UCSD-AML1 (cell line): Measurements from ENCODE around the gene FGFBP3.

Source experiments
- DNase-seq: peaks from one replicate; lab custom pipeline; 2025; ENCODE audit not compliant: unreplicated experiment; lab: John Stamatoyannopoulos, UW

The FGFBP3 gene

DNA sequence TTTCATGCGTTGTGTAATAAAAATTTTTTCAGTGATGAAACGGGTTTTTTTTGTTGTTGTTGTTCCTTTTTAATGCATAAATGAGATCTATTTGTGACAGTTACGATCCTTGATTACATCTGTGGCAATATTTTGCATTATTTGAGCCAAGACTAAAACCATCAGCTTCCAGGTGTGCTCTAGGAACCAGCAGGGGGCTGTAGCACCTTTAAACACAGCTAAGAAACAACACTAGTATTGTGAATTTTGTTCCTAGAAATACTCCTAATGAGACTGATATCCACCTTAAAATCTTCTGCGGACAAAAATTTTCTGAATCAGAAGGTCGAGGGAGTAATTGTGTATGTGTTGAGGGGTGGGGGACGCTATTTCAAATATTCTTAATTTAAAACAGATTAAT lies 52.6 kb downstream of the FGFBP3 start:
- no peak for DNase-seq
